NT2/D1 (cell line): ENCODE results near the gene TPBGL.
A peak's percentile ranks its signal among the peaks of the same experiment; 100 is the strongest.
"Not testable (repeated sequence)": the region's sequence is repeated elsewhere in the genome, so short reads cannot be mapped to it uniquely, and the experiment has no call there.

ENCODE experiments used
- DNase-seq: peaks from one replicate; pipeline ENCODE4 v3.0.0-alpha.2; 2011; ENCODE audit warnings: low read depth, low spot score
- H3K27me3 ChIP-seq: 2 replicates; pipeline ENCODE4 v1.6.0; 2011; ENCODE audit warnings: mild to moderate bottlenecking; ENCODE audit not compliant: insufficient read length, insufficient read depth
- H3K36me3 ChIP-seq: 2 replicates; pipeline ENCODE4 v1.6.1; 2011; ENCODE audit warnings: mild to moderate bottlenecking, low read length, mixed read lengths; ENCODE audit not compliant: insufficient read depth, insufficient read length
- H3K4me1 ChIP-seq: 2 replicates; pipeline ENCODE4 v1.5.1; 2011; ENCODE audit not compliant: insufficient read depth, insufficient read length
- H3K4me3 ChIP-seq: 2 replicates; pipeline ENCODE4 v1.5.1; 2011; ENCODE audit warnings: low read depth; ENCODE audit not compliant: insufficient read length
- H3K9ac ChIP-seq: 2 replicates; pipeline ENCODE4 v1.6.0; 2011; ENCODE audit warnings: low read depth; ENCODE audit not compliant: insufficient read length
- H3K9me3 ChIP-seq: 2 replicates; pipeline ENCODE4 v1.5.1; 2011; ENCODE audit warnings: mild to moderate bottlenecking, low read length; ENCODE audit not compliant: insufficient read depth
- SUZ12 ChIP-seq: IDR thresholded peaks from 2 replicates; pipeline ENCODE4 v1.6.1; 2011; ENCODE audit not compliant: insufficient read length, insufficient read depth; ENCODE audit errors: extremely low read depth
- YY1 ChIP-seq: IDR thresholded peaks from 2 replicates; pipeline ENCODE4 v1.6.1; 2011; ENCODE audit not compliant: insufficient read length, insufficient read depth
- ZNF274 ChIP-seq: IDR thresholded peaks from 2 replicates; pipeline ENCODE4 v1.6.1; 2011; ENCODE audit warnings: mild to moderate bottlenecking, low read depth, low read length

TPBGL gene

DNA sequence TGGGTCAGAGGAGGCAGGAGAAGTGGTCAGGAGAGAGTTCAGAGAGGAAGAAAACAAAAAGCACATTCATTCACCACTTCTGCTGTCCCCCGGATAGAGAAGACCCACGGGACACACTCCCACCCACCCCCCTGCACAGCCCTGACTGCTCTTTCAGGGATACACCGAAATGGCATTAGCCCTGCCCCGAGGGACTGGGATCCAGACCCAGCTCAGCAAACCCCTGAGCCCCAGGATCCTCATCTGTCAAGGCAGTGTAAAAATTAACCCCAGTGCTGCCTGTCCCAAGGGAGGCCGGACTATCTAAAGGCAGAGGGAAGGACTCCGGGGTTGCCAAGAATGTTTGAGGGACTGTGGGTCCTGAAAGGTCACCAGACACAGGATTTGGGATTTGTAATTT, 31.2 kb downstream of the TPBGL start:
- TF ChIP-seq SUZ12, result no peak
- TF ChIP-seq ZNF274, result no peak
- no peak for TF ChIP-seq YY1
- H3K9ac ChIP-seq, result no peak overlapping the region
- H3K4me3 ChIP-seq, result no peak overlapping the region
- no peak for DNase-seq
- H3K4me1 ChIP-seq, result peaks cover 2% of the 10 kb centered on the region
- peaks cover 67% of the 10 kb centered on the region for H3K36me3 ChIP-seq
- no peaks in the 10 kb centered on the region for H3K27me3 ChIP-seq
- H3K9me3 ChIP-seq, result no peaks in the 10 kb centered on the region

DNA sequence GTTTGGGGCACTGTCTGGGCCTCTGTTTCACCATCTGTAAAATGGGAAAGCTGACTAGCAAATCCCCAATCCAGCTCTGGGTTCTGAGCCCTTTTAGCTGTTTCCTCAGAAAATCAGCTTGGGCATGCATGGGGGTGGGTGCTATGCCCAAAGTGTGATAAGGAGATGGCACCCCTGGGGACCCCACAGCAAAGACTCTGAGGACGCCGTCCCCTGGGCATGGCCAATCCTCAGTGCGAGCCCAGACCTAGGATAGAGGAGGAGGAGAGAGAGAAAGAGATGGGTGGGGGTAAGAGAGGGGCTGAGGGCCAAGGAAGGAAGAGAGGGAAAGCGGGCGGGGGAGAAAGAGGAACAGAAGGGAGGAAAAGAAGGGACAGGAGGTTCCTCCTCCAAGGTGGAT, 31.8 kb downstream of the TPBGL start:
- H3K4me1 ChIP-seq, result peaks cover 3% of the 10 kb centered on the region
- no peaks in the 10 kb centered on the region for H3K27me3 ChIP-seq
- no peak for DNase-seq
- H3K9ac ChIP-seq, result no peak overlapping the region
- no peak overlapping the region for H3K4me3 ChIP-seq
- TF ChIP-seq SUZ12 (no peak), YY1 (no peak), ZNF274 (no peak)
- peaks cover 67% of the 10 kb centered on the region for H3K36me3 ChIP-seq
- H3K9me3 ChIP-seq, result no peaks in the 10 kb centered on the region

DNA sequence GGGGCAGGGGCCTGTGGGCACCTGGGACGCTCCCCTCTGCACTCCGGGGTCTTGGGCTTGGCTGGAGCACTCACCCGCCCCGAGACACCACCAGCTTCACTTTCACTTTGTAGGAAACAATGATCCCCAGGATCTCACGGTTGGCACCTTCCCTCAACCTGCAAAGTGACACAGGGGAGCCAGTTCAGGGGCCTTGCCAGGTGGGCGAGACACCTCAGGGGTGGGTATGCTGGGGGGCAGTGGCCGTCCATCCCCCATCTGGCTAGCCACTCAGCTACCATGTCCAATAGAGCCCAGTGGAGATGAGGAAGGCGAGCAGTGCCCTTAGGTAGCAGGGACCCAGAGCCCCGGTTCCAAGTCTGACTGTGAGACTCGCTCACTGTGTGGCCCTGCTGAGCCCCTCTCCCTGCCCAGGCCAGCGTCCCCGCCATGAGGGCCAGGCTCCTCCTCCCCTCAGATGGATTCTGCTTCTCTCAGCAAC, 32.3 kb downstream of the TPBGL start:
- DNase-seq, result no peak
- Histone ChIP-seq H3K36me3 (peaks cover 69% of the 10 kb centered on the region), H3K9ac (no peak overlapping the region), H3K27me3 (no peaks in the 10 kb centered on the region), H3K4me1 (peaks cover 3% of the 10 kb centered on the region), H3K9me3 (no peaks in the 10 kb centered on the region), H3K4me3 (no peak overlapping the region)
- no peak for TF ChIP-seq ZNF274
- no peak for TF ChIP-seq SUZ12
- TF ChIP-seq YY1, result no peak

DNA sequence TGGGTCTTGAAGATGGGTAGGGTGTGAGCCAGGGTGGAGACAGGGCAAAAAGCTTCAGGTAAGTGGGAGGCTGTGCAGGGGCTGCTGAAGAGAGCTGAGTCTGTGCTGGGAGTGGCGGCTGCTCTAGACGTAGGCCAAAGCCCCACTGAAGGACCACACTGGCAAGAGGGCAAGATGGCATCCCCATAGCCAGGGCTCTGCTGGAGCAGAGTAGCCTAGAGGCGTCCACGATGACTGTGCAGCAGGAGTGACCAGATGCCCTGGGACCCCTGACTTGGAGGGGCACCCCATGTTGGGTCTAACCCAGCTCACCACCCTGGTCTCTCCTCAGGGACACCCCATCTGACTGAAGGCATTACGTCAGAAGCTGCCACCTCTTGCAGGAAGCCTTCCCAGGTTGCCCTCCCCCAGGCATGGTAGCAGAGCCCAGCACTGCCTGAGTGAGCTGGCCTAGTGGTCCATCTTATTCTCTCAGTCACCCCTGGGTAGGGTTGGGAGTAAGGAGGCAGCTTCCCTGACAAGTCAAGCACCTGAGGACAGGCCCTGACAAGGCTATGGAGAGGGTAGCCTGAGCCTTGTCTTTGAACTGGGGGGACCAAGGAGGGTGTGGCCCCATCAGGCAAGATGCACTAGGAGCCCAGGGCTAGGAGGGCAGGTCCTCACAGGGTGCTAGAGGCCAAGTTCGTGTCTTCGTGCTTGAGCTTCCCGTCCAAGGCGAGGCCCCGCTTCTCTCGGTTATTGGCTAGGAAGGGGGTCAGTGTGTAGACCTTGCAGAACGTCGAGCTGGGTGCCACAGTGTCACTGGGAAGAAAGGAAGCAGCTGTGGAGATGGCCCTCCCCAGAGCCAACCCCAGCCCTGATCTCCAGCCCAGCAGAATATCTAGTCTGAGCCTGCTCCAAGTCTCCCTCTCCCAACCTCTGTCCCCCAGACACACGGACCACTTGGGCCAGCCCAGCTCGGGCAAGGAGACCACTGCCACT, 33.1 kb downstream of the TPBGL start:
- Histone ChIP-seq H3K9ac (no peak overlapping the region), H3K4me1 (peaks cover 9% of the 10 kb centered on the region), H3K27me3 (no peaks in the 10 kb centered on the region), H3K36me3 (peaks cover 72% of the 10 kb centered on the region), H3K4me3 (no peak overlapping the region), H3K9me3 (no peaks in the 10 kb centered on the region)
- no peak for TF ChIP-seq SUZ12
- DNase-seq, result no peak

DNA sequence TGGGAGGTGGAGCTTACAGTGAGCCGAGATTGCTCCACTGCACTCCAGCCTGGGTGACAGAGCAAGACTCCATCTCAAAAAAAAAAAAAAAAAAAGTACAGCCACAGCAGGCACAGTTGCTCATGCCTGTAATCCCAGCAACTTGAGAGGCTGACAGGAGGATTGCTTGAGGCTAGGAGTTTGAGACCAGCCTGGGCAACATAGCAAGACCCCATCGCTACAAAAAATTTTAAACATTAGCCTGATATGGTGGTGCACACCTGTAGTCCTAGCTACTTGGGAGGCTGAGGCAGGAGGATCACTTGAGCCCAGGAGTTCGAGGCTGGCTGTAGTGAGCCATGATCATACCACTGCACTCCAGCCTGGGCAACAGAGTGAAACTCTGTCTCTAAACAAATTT, 34.1 kb downstream of the TPBGL start:
- peaks cover 67% of the 10 kb centered on the region for H3K36me3 ChIP-seq
- not testable (repeated sequence) for H3K9ac ChIP-seq, DNase-seq, H3K27me3 ChIP-seq, H3K9me3 ChIP-seq, H3K4me3 ChIP-seq
- H3K4me1 ChIP-seq, result peaks cover 11% of the 10 kb centered on the region

DNA sequence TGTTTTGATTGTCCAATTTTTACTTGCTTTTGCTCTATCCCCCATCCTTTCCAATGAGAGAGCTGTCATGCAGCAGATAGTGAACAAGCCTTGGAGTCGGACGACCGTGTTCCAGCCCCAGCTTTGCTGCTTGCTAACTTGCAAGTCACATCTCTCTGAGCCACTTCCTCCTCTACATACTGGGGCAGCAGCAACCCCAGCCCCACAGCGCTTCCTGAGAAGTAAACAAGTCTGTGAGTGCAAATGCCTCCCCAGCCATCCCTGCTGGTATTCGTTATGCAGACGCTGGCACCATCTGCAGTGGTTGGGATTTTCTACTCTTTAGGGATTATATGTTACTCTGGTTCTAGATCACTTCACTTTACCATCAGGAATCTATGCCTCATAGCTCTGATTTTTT, 35.0 kb downstream of the TPBGL start:
- TF ChIP-seq ZNF274 (no peak), SUZ12 (no peak), YY1 (no peak)
- peaks cover 11% of the 10 kb centered on the region for H3K4me1 ChIP-seq
- H3K4me3 ChIP-seq, result no peak overlapping the region
- H3K9ac ChIP-seq, result no peak overlapping the region
- peaks cover 68% of the 10 kb centered on the region for H3K36me3 ChIP-seq
- peak; percentile 64 for DNase-seq
- H3K9me3 ChIP-seq, result no peaks in the 10 kb centered on the region
- no peaks in the 10 kb centered on the region for H3K27me3 ChIP-seq

DNA sequence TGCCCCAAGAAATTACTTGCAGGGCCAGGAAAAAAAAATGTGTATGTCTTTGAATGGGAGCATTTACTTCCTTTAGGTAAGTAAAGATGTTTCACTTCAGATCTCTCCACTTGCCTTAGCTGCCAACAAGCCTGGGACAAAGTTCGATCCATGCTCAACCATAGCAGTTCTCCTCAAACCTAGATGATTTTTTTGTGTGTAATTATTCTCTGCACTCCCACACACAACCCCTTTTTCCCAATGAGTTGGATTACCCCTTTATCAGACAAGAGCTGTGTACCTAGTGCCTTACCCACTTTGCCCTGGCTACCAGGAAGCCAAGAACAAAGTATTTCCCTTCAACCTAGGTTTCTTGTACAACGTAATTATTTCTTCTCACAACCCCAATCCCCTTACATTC, 35.6 kb downstream of the TPBGL start:
- H3K36me3 ChIP-seq, result peaks cover 73% of the 10 kb centered on the region
- no peak for DNase-seq
- TF ChIP-seq YY1, result no peak
- no peak overlapping the region for H3K4me3 ChIP-seq
- H3K9ac ChIP-seq, result no peak overlapping the region
- H3K4me1 ChIP-seq, result peaks cover 12% of the 10 kb centered on the region
- H3K9me3 ChIP-seq, result no peaks in the 10 kb centered on the region
- no peaks in the 10 kb centered on the region for H3K27me3 ChIP-seq
